ENCODE results near the gene ZNF432.

ZNF432 gene

DNA sequence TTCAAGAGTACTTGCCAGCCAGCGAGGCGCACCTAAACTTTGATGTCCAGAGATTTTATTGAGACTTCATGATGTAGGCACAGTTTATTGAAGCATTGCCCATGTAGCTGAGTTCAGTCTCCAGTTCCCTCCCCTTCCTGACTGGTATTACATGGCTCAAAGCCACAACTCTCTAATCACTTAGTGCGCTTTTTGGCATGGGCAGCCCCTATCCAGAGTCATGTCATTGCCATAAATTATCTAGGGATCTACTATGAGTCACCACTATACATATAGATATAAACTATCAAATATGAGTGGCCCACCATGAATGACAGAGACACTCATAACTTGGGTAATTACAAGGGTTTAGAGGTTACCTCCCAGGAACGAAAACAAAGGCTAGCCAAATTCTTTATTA lies 28.1 kb downstream of the ZNF432 start:
- Histone ChIP-seq H3K9ac (ENCODE audit: low read length) (no peak overlapping the region), H3K4me2 (ENCODE audit: low read depth, low read length) (no peak overlapping the region), H3K36me3 (replicated peaks; ENCODE audit: insufficient read depth, low read length) (peaks cover 11% of the 10 kb centered on the region; the same call in 1 of the 2 replicates), H3K4me1 (ENCODE audit: low read length) (no peaks in the 10 kb centered on the region), H3K27ac (ENCODE audit: low read length) (no peak overlapping the region), H4K20me1 (ENCODE audit: insufficient read depth, low read length) (no peaks in the 10 kb centered on the region), H3K9me2 (replicated peaks; ENCODE audit: insufficient read depth, low read length) (no peaks in the 10 kb centered on the region), H3K79me2 (ENCODE audit: low read length) (no peaks in the 10 kb centered on the region), H3K27me3 (replicated peaks; ENCODE audit: insufficient read depth, low read length) (no peaks in the 10 kb centered on the region), H3K9me3 (replicated peaks; ENCODE audit: insufficient read depth, low read length) (no peaks in the 10 kb centered on the region), H2AFZ (ENCODE audit: low read length) (no peak overlapping the region), H3K4me3 (ENCODE audit: low read length) (no peak overlapping the region), H3F3A (ENCODE audit: insufficient read depth, low read length) (no peaks in the 10 kb centered on the region)
- no peak for TF ChIP-seq EZH2phosphoT487 (IDR thresholded peaks at IDR 0.05; ENCODE audit: low read length)
- TF ChIP-seq, protein P1, sequence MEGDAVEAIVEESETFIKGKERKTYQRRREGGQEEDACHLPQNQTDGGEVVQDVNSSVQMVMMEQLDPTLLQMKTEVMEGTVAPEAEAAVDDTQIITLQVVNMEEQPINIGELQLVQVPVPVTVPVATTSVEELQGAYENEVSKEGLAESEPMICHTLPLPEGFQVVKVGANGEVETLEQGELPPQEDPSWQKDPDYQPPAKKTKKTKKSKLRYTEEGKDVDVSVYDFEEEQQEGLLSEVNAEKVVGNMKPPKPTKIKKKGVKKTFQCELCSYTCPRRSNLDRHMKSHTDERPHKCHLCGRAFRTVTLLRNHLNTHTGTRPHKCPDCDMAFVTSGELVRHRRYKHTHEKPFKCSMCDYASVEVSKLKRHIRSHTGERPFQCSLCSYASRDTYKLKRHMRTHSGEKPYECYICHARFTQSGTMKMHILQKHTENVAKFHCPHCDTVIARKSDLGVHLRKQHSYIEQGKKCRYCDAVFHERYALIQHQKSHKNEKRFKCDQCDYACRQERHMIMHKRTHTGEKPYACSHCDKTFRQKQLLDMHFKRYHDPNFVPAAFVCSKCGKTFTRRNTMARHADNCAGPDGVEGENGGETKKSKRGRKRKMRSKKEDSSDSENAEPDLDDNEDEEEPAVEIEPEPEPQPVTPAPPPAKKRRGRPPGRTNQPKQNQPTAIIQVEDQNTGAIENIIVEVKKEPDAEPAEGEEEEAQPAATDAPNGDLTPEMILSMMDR (IDR thresholded peaks at IDR 0.05; ENCODE audit: low read length), result no peak
- no peak for TF ChIP-seq EZH2 (optimal IDR thresholded peaks at IDR 0.05; ENCODE audit: low read depth, low read length)
- no peak for DNase-seq

DNA sequence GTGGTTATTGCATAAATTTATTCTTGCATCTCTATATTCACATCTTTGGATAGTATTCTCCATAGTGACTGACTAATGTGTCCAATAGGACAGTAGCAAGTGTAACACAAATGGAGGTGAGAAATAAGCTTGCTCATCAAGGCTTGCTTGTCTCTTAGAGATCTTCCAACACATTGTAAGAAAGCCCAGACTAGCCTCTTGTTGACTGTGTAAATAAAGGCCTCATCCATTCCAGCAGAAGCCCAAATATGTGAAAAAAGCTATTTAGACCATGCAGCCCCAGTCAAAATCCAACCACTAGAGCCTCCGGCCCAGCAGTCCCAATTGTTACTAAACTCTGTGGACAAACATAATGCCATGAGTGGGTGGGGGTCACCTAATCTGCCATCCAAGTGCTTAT lies 38.0 kb downstream of the ZNF432 start:
- Histone ChIP-seq H3K27ac (ENCODE audit: low read length) (no peak overlapping the region), H3K79me2 (ENCODE audit: low read length) (no peaks in the 10 kb centered on the region), H3K9me3 (replicated peaks; ENCODE audit: insufficient read depth, low read length) (no peaks in the 10 kb centered on the region), H2AFZ (ENCODE audit: low read length) (no peak overlapping the region), H3K4me1 (ENCODE audit: low read length) (no peaks in the 10 kb centered on the region), H3F3A (ENCODE audit: insufficient read depth, low read length) (no peaks in the 10 kb centered on the region), H3K36me3 (replicated peaks; ENCODE audit: insufficient read depth, low read length) (no peaks in the 10 kb centered on the region), H4K20me1 (ENCODE audit: insufficient read depth, low read length) (no peaks in the 10 kb centered on the region), H3K9ac (ENCODE audit: low read length) (no peak overlapping the region), H3K4me2 (ENCODE audit: low read depth, low read length) (no peak overlapping the region), H3K9me2 (replicated peaks; ENCODE audit: insufficient read depth, low read length) (no peaks in the 10 kb centered on the region), H3K27me3 (replicated peaks; ENCODE audit: insufficient read depth, low read length) (no peaks in the 10 kb centered on the region), H3K4me3 (ENCODE audit: low read length) (no peak overlapping the region)
- DNase-seq, result no peak
- no peak for TF ChIP-seq EZH2 (optimal IDR thresholded peaks at IDR 0.05; ENCODE audit: low read depth, low read length)
- TF ChIP-seq EZH2phosphoT487 (IDR thresholded peaks at IDR 0.05; ENCODE audit: low read length), result no peak

DNA sequence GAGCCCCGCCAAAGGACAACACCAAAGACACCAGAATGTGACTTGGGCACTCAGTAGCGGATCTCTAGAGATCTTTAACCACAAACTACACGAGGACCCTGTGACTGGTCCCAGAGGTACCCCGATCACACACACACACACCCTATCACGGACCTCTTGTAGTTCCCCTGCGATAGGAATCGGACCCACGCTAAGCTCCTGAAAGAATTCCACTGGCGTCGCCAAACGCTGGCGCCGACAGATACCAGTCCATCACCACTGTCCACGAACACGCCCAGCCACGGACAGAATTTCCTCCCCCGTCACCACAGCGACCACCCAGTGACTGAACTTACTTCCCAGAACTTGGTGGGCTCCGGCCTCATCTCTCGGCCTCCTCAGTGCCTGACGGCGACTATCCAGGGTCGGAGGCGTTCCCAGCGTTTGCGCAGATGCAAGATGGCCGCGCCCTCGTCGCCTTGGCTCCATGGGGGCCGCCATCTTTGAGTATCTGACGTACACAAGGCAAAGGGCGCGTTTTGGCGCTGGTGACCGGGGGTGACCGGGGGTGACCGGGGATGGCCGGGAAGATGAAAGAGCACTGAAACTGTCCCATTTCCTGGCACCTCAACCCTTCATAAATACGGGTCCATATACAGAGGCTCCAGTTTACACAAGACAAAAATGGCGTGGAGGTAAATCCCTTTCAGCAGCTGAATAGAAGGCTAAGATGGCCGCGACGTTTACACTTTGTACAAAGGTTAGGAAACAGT lies 40.7 kb downstream of the ZNF432 start, which contains the start of gene ZNF615:
Gene ZNF615, minus strand, starts transcription at position 406 of the 752 bp plus-strand sequence. CDS start 4,500 bp downstream, outside the sequence.
- Histone ChIP-seq H2AFZ (ENCODE audit: low read length) (peak within 1 kb of the TSS; percentile 88), H3K79me2 (ENCODE audit: low read length) (no peaks in the 10 kb centered on the region), H3K36me3 (replicated peaks; ENCODE audit: insufficient read depth, low read length) (no peaks in the 10 kb centered on the region), H3K27ac (ENCODE audit: low read length) (no peak within 1 kb of the TSS), H3K9me2 (replicated peaks; ENCODE audit: insufficient read depth, low read length) (no peaks in the 10 kb centered on the region), H3K27me3 (replicated peaks; ENCODE audit: insufficient read depth, low read length) (no peaks in the 10 kb centered on the region), H3K9ac (ENCODE audit: low read length) (no peak within 1 kb of the TSS; the same call in 1 of the 2 replicates), H3K4me1 (ENCODE audit: low read length) (no peaks in the 10 kb centered on the region), H3F3A (ENCODE audit: insufficient read depth, low read length) (no peaks in the 10 kb centered on the region), H3K9me3 (replicated peaks; ENCODE audit: insufficient read depth, low read length) (no peaks in the 10 kb centered on the region), H3K4me3 (ENCODE audit: low read length) (peak within 1 kb of the TSS; percentile 66), H3K4me2 (ENCODE audit: low read depth, low read length) (peak within 1 kb of the TSS; percentile 52; the same call in 1 of the 2 replicates), H4K20me1 (ENCODE audit: insufficient read depth, low read length) (no peaks in the 10 kb centered on the region)
- DNase-seq, result peak; percentile 83
- TF ChIP-seq EZH2phosphoT487 (IDR thresholded peaks at IDR 0.05; ENCODE audit: low read length), result no peak
- TF ChIP-seq, protein P1 (IDR thresholded peaks at IDR 0.05; ENCODE audit: low read length), result no peak
- TF ChIP-seq EZH2 (optimal IDR thresholded peaks at IDR 0.05; ENCODE audit: low read depth, low read length), result no peak

DNA sequence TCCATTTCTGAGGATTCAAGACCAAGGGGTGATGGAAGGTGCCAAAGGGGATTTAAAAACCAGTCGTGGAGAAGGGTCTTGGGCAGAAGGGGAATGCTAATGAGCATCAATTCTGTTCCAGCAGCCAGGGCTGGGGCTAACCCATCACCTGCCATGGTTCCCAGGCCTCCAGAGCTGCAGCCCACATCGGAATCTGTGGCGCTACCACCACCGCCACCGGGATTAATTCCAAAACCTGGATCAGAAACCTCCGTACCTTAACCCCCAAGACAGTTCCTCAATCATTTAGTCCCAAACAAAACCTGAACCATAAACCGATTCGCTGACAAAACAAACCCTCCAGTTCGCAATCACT lies 41.2 kb downstream of the ZNF432 start:
- H3K4me3 ChIP-seq (ENCODE audit: low read length), result peak overlapping the region; percentile 66

More for the DNA sequence above, 41.2 kb downstream of the ZNF432 start:
- Histone ChIP-seq H3K27me3 (replicated peaks; ENCODE audit: insufficient read depth, low read length) (no peaks in the 10 kb centered on the region), H3K79me2 (ENCODE audit: low read length) (no peaks in the 10 kb centered on the region), H3F3A (ENCODE audit: insufficient read depth, low read length) (no peaks in the 10 kb centered on the region), H3K9me2 (replicated peaks; ENCODE audit: insufficient read depth, low read length) (no peaks in the 10 kb centered on the region), H3K4me1 (ENCODE audit: low read length) (no peaks in the 10 kb centered on the region), H3K9me3 (replicated peaks; ENCODE audit: insufficient read depth, low read length) (no peaks in the 10 kb centered on the region), H3K27ac (ENCODE audit: low read length) (no peak overlapping the region), H3K9ac (ENCODE audit: low read length) (no peak overlapping the region), H3K4me2 (ENCODE audit: low read depth, low read length) (peak overlapping the region; percentile 52; the same call in 1 of the 2 replicates), H3K36me3 (replicated peaks; ENCODE audit: insufficient read depth, low read length) (no peaks in the 10 kb centered on the region), H2AFZ (ENCODE audit: low read length) (peak overlapping the region; percentile 88), H4K20me1 (ENCODE audit: insufficient read depth, low read length) (no peaks in the 10 kb centered on the region)
- DNase-seq, result no peak
- TF ChIP-seq EZH2phosphoT487 (IDR thresholded peaks at IDR 0.05; ENCODE audit: low read length), result no peak
- TF ChIP-seq, protein P1 (IDR thresholded peaks at IDR 0.05; ENCODE audit: low read length), result no peak
- TF ChIP-seq EZH2 (optimal IDR thresholded peaks at IDR 0.05; ENCODE audit: low read depth, low read length), result no peak

All from MM.1S (cell line).